ENCODE data around the gene TMEM106C.

The TMEM106C gene

GRCh38 chr12:48017496-48017895 is 54.1 kb downstream of the TMEM106C start:
- Histone ChIP-seq H3K9ac (ENCODE audit: low read length) (no peak overlapping the region), H2BK120ac (ENCODE audit: insufficient read depth, low read length, poor library complexity) (no peak overlapping the region), H4K12ac (ENCODE audit: low read depth, low read length) (no peak overlapping the region), H3K18ac (ENCODE audit: low read length) (no peak overlapping the region), H4K91ac (ENCODE audit: low read depth, low read length) (no peak overlapping the region), H2BK5ac (ENCODE audit: low read depth, low read length, poor library complexity) (no peak overlapping the region), H3K79me1 (ENCODE audit: low read length) (peaks cover 4% of the 10 kb centered on the region), H2AK5ac (ENCODE audit: low read length) (no peak overlapping the region), H3K4me1 (ENCODE audit: control insufficient read depth in 1 of 2, insufficient read depth in 2 of 2, low read length in 2 of 2) (peaks cover 5 to 7% of the 10 kb centered on the region in 2 experiments), H3K14ac (ENCODE audit: low read length) (no peak overlapping the region), H3K23ac (ENCODE audit: low read length) (no peak overlapping the region), H2AFZ (ENCODE audit: insufficient read depth, low read length, poor library complexity) (no peak overlapping the region), H3K4ac (ENCODE audit: low read depth, low read length) (no peak overlapping the region), H3K36me3 (ENCODE audit: control insufficient read depth in 1 of 2, insufficient read depth in 2 of 2, low read length in 2 of 2) (no peaks in the 10 kb centered on the region), H3K4me3 (ENCODE audit: low read depth, low read length) (no peak overlapping the region), H4K8ac (ENCODE audit: low read depth, low read length) (no peak overlapping the region), H2BK12ac (ENCODE audit: low read length) (no peak overlapping the region), H3K27me3 (ENCODE audit: insufficient read depth, low read length) (peaks cover 14% of the 10 kb centered on the region), H3K9me3 (ENCODE audit: insufficient read depth, low read depth, low read length) (peaks cover 2% of the 10 kb centered on the region), H3K4me2 (ENCODE audit: low read length) (no peak overlapping the region), H3K79me2 (ENCODE audit: control insufficient read depth, insufficient read depth, low read length, poor library complexity) (no peaks in the 10 kb centered on the region), H3K27ac (ENCODE audit: low read depth, low read length) (no peak overlapping the region)
- no CpG with 5 or more reads among the region's 5 CpGs for WGBS (ENCODE audit: extremely low coverage, insufficient coverage, insufficient read length)
- no peak for DNase-seq

- Histone ChIP-seq H3K4me1 (ENCODE audit: control insufficient read depth in 1 of 2, insufficient read depth in 2 of 2, low read length in 2 of 2) (peaks cover 10 to 13% of the 10 kb centered on the region in 2 experiments), H4K8ac (ENCODE audit: low read depth, low read length) (no peak overlapping the region), H3K4me2 (ENCODE audit: low read length) (no peak overlapping the region), H3K4ac (ENCODE audit: low read depth, low read length) (no peak overlapping the region), H3K14ac (ENCODE audit: low read length) (no peak overlapping the region), H2BK120ac (ENCODE audit: insufficient read depth, low read length, poor library complexity) (no peak overlapping the region), H3K18ac (ENCODE audit: low read length) (no peak overlapping the region), H3K23ac (ENCODE audit: low read length) (no peak overlapping the region), H3K27ac (ENCODE audit: low read depth, low read length) (no peak overlapping the region), H4K91ac (ENCODE audit: low read depth, low read length) (no peak overlapping the region), H3K4me3 (ENCODE audit: low read depth, low read length) (no peak overlapping the region), H2AFZ (ENCODE audit: insufficient read depth, low read length, poor library complexity) (no peak overlapping the region), H3K9me3 (ENCODE audit: insufficient read depth, low read depth, low read length) (peaks cover 2% of the 10 kb centered on the region), H3K27me3 (ENCODE audit: insufficient read depth, low read length) (peaks cover 11% of the 10 kb centered on the region), H2AK5ac (ENCODE audit: low read length) (no peak overlapping the region), H2BK12ac (ENCODE audit: low read length) (no peak overlapping the region), H3K79me2 (ENCODE audit: control insufficient read depth, insufficient read depth, low read length, poor library complexity) (no peaks in the 10 kb centered on the region), H3K36me3 (ENCODE audit: control insufficient read depth in 1 of 2, insufficient read depth in 2 of 2, low read length in 2 of 2) (no peaks in the 10 kb centered on the region), H3K79me1 (ENCODE audit: low read length) (peaks cover 7% of the 10 kb centered on the region), H4K12ac (ENCODE audit: low read depth, low read length) (no peak overlapping the region), H3K9ac (ENCODE audit: low read length) (peak overlapping the region; percentile 19), H2BK5ac (ENCODE audit: low read depth, low read length, poor library complexity) (no peak overlapping the region)
- no peak for DNase-seq
- WGBS (ENCODE audit: extremely low coverage, insufficient coverage, insufficient read length): no CpG with 5 or more reads among the region's 4 CpGs
Observed at GRCh38 chr12:48017921-48018617, 54.7 kb downstream of the TMEM106C start.
